ENCODE measurements around the gene PLAAT2.
"Not testable (repeated sequence)": the region's sequence is repeated elsewhere in the genome, so short reads cannot be mapped to it uniquely, and the experiment has no call there.

DNA sequence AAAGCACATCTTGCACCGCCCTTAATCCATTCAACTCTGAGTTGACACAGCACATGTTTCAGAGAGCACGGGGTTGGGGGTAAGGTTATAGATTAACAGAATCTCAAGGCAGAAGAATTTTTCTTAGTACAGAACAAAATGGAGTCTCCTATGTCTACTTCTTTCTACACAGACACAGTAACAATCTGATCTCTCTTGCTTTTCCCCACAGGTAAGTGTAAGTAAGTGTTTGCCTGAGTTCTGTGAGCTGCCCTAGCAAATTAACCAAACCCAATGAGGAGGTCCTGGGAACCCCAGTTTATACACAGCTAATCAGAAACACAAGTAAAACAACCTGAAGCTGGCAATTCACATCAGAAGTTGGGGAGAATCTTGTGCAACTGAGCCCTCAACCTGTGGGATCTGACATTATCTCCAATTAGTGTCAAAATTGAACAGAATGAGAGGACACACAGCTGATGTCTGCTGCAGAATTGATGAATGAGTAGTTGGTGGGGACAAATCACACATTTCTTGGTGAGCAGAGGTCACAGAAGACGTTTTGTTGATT lies 34.4 kb downstream of the PLAAT2 start:
- TF ChIP-seq, protein P1, sequence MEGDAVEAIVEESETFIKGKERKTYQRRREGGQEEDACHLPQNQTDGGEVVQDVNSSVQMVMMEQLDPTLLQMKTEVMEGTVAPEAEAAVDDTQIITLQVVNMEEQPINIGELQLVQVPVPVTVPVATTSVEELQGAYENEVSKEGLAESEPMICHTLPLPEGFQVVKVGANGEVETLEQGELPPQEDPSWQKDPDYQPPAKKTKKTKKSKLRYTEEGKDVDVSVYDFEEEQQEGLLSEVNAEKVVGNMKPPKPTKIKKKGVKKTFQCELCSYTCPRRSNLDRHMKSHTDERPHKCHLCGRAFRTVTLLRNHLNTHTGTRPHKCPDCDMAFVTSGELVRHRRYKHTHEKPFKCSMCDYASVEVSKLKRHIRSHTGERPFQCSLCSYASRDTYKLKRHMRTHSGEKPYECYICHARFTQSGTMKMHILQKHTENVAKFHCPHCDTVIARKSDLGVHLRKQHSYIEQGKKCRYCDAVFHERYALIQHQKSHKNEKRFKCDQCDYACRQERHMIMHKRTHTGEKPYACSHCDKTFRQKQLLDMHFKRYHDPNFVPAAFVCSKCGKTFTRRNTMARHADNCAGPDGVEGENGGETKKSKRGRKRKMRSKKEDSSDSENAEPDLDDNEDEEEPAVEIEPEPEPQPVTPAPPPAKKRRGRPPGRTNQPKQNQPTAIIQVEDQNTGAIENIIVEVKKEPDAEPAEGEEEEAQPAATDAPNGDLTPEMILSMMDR (IDR thresholded peaks at IDR 0.05): not testable (repeated sequence)
- not testable (repeated sequence) for TF ChIP-seq POLR2A (IDR thresholded peaks at IDR 0.05)

Data from stomach (tissue), 4 donors.